ENCODE results near the gene ZNF532. TPM values are rescaled to one million over a fixed set of nuclear protein-coding genes. Genes with fewer than 3 reads are reported as not detected.

Gene ZNF532
- total RNA-seq, result 23.6 and 32.1 TPM in 2 replicates

GRCh38 chr18:58864146-58865032, at the start of gene ZNF532:
TSS of gene ZNF532 (plus strand) at chr18:58864877. CDS start in a region left out here.

Other genes with a start within 250 kb of the ZNF532 start
- gene ALPK2, start 235.8 kb upstream of the ZNF532 start, total RNA-seq, result 8.9 and 11.3 TPM in 2 replicates
- gene MALT1, start 193.4 kb upstream of the ZNF532 start, total RNA-seq, result 19.3 and 22.5 TPM in 2 replicates